Left renal pelvis (tissue), 4 donors: ENCODE results near the gene PLCB1. TPM values are rescaled to one million over a fixed set of nuclear protein-coding genes. Genes with fewer than 3 reads are reported as not detected.
"Not testable (repeated sequence)": the region's sequence is repeated elsewhere in the genome, so short reads cannot be mapped to it uniquely, and the experiment has no call there.

Source experiments
- DNase-seq, 4 donors: peaks; one replicate each; pipeline ENCODE4 v3.0.0-alpha.2; 2013; ENCODE audit warnings: low read depth in 4 of 4, low spot score in 3 of 4
- polyA plus RNA-seq, 4 donors: library from polyadenylated mRNA; unstranded; fragments of 120-200 nt; gene quantifications; one replicate each; pipeline ENCODE4 v1.2.1, GENCODE V29; 2013; ENCODE audit not compliant: insufficient read length in 4 of 4

Gene PLCB1
- polyA plus RNA-seq, 4 donors = 23.0 to 66.7 (median 42.2) TPM

GRCh38 chr20:8633366-8633765 is 501.3 kb downstream of the PLCB1 start:
- no peak for DNase-seq

GRCh38 chr20:8635048-8635572 is 503.0 kb downstream of the PLCB1 start:
- no peak for DNase-seq

DNA sequence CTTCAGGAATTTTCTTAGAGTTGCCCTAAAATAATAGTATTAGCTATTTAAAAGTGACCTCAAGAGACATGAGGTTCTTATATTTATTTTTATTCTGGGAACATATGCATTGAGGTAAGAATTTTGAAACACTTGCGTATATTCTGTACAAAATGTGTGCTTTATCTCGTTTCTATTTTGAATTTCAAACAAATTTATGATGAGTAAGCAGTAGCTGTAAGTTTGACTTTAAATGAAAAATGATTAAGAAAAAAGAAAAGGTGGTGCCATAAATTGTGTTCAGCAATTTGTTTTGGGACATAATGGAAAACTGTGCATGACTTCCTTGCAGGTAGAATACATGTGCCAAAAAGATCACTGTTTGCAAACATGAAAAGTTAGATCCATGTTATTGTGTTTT is 503.8 kb downstream of the PLCB1 start:
- no peak for DNase-seq

GRCh38 chr20:8639112-8639778 is 507.2 kb downstream of the PLCB1 start:
- DNase-seq = no peak

DNA sequence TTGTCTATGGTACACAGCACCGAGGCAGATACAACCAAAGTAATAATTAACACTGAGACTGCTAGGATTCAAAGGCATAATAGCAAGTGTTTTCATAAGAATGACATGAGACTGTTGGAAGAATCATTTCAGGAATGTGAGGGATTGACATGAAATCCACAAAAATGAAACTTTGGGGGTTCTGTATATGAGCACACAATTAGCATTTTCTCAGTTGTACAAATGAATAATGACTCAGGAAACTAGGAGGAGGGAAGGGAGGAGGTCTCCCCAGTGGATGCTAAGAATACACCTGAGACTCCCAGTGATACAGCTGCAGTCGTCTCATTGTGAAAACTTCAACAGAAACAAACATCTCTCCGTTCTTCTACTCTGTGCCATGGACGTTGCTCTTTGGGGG is 508.4 kb downstream of the PLCB1 start:
- no peak for DNase-seq

GRCh38 chr20:8642247-8642646 is 510.2 kb downstream of the PLCB1 start:
- DNase-seq = no peak

GRCh38 chr20:8644468-8644867 is 512.4 kb downstream of the PLCB1 start:
- DNase-seq = not testable (repeated sequence)

DNA sequence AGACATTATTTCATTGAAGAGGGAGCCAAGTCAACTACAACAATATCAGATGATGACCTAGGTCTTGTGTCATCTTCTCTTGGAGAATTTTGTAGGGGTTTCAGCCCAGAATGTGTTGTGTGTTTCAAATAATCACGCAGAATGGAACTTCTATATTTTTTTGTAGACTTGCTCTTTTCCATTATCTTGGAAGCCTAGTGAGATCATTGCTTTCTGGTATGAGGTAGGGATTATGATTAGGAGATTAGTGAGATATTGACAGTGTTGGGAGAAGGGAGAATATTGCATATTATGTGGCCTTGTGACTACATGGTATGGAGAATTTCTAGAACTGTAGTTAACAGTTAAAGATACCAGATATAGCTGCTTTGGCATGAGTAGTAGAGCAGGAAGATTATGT is 513.3 kb downstream of the PLCB1 start:
- no peak for DNase-seq

DNA sequence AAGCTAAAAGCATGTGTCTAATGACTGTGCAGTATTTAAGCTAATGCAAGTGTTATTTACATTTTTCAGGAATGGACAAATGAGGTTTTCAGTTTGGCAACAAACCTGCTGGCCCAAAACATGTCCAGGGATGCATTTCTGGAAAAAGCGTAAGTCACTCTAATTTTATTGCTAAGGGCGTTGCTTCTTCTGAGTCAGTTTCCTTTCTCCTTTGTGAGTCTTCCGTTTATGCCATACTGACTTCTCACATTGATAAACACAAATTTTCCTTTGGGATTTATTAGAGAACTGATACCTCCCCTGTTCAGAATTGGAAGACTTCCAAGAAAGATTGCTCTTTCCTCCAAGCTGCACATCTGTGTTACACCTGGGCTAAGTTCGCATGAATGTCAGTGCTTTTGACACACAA is 514.0 kb downstream of the PLCB1 start:
- DNase-seq = no peak

GRCh38 chr20:8646716-8647115 is 514.6 kb downstream of the PLCB1 start:
- no peak for DNase-seq

GRCh38 chr20:8647961-8648441 is 515.9 kb downstream of the PLCB1 start:
- peak in 1 of 4 donors; percentile 23 for DNase-seq

DNA sequence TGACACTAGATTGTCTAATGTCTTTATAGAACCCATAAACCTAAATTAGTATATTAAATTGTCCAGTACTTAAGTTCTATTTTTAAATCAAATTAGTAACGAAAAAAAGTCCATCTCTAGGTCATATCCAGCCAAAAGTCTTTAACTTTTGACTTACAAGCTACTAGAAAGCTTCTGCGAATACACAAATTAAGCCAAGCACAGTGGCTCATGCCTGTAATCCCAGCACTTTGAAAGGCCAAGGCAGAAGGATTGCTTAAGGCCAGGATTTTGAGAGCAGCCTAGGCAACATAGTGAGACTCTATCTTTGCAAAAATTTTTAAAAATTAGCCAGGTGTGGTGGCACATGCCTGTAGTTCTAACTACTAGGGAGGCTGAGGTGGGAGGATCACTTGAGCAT is 516.4 kb downstream of the PLCB1 start:
- no peak for DNase-seq

- DNase-seq = no peak
Measured at GRCh38 chr20:8652396-8652795, 520.3 kb downstream of the PLCB1 start.

GRCh38 chr20:8654486-8654885 is 522.4 kb downstream of the PLCB1 start:
- no peak for DNase-seq

GRCh38 chr20:8656335-8656734 is 524.3 kb downstream of the PLCB1 start:
- no peak for DNase-seq

- no peak for DNase-seq
Measured at GRCh38 chr20:8657664-8658063, 525.6 kb downstream of the PLCB1 start.

DNA sequence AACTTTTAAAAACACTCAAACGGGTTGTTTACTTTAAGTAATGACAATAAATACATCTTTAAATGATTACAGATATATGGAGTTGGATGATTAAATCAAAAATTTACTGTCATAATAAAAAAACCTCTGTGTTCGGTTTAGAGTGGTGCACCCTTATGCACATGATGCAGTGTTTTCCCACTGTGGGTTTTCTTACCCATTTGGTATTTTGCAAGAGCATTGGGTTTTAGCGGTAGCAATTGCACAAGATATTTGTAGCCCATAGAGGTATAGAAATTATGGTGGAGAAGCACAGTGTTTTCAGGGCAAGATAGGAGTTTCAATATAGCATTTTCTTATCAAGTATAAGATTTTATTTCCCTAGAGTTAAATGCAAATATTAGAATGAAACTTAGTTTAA is 526.0 kb downstream of the PLCB1 start:
- DNase-seq = no peak

- no peak for DNase-seq
Measured at GRCh38 chr20:8661229-8661952, 529.3 kb downstream of the PLCB1 start.

DNA sequence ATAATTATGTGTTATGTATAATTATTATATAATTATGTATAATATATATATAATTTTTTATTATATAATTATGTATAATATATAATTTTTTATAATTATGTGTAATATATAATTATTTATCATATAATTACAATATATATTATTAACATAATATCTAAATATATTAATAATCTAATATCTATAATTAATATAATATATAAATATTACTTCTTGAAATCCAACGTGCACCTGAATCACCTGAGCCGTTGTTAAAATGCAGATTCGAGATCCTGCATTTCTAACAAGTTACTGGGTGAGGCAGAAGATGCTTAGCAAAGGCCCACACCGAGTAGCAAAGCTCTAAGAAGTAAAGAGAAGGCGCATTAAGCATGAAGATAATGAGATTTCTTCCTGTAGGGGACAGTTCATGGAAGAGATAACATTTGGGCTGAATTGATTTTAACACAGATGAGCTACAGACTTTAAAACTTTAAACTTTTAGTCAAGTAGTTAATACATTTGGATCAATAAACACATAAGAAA is 530.4 kb downstream of the PLCB1 start:
- DNase-seq = no peak

DNA sequence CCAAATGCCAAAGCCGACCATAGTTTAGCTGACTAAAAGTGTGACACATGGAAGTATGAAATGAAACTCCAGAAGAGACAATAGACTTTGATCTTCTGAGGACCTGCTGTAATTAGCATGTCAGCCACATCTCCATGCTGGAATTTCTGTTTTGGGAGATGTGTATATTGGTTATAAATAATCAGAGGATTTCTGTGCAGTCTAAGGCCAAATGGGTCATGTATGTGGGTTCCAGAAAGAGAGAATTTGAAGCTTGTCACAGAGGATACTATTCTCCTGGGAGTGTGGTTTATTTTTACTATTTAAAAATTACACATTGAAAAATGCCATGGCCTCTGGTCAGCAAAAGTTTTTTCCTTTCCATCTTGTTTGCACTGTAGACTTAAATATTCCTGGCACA is 531.4 kb downstream of the PLCB1 start:
- no peak for DNase-seq

DNA sequence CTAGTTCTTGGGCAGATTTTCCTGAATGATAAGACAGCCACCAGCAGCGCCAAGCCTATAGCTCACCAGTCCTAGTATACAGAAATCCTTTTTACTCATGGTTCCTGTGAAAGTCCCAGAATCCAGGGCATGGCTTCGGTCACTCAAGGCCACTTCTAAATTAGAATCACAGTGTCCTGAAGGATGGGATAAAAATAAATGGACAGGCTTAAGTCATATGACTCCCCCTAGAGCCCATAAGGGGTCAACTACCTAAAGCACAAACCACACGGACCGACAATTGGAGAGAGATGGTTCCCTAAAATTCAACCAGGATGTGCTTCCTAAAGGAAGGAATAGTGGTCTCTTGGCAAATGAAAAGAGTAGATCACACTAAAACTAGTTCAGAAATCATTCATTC is 532.7 kb downstream of the PLCB1 start:
- DNase-seq = no peak

DNA sequence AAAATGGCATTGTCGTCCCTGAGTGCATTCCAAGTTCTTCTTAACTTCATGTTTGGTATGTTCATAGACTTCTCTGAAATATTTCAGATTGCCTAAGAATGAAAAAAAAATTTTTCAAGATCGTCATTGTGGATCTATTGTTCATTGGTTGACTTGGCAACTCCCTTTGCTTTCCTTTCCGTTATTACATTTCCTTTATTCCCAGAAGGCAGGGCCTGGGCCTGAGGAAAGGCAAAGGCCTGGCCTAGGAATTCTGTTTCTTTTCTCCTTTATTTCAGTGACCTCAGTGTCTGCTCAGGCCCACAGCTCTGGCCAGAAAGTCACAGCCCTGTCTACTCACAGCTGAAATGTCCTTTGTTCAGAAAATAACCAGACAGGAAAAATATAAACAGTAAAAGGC is 535.2 kb downstream of the PLCB1 start:
- DNase-seq = no peak
